Thyroid gland (tissue), 4 donors: ENCODE results near the gene PACS1. TPM values are rescaled to one million over a fixed set of nuclear protein-coding genes. Genes with fewer than 3 reads are reported as not detected.

Experiments used
- DNase-seq, 2 donors: peaks; one replicate each; pipeline ENCODE4 v3.0.0-alpha.2; 2019
- H3K27ac ChIP-seq, 3 donors: fragments of 200-600 bp; sonication (generic); 1 replicate in 2 of 3; 2 replicates in 1 of 3; pipeline ENCODE4 v1.5.1; 2016 to 2019; ENCODE audit warnings: mild to moderate bottlenecking in 1 of 3, moderate library complexity in 1 of 3
- H3K27me3 ChIP-seq: fragments of 200-600 bp; sonication (generic); one replicate; pipeline ENCODE4 v1.5.1; 2019
- H3K36me3 ChIP-seq, 2 donors: fragments of 200-600 bp; sonication (generic); one replicate each; pipeline ENCODE4 v1.5.1; 2016 to 2019
- H3K4me1 ChIP-seq, 2 donors: fragments of 200-600 bp; sonication (generic); one replicate each; pipeline ENCODE4 v1.5.1; 2017 to 2019
- H3K4me3 ChIP-seq, 3 donors: fragments of 200-600 bp; sonication (generic); replicated peaks in 1 of 3; 1 replicate in 2 of 3; 2 replicates in 1 of 3; pipeline ENCODE4 v1.5.1; 2016; ENCODE audit warnings: mild to moderate bottlenecking in 1 of 3
- H3K9me3 ChIP-seq: fragments of 200-600 bp; sonication (generic); one replicate; pipeline ENCODE4 v1.5.1; 2017
- CTCF ChIP-seq, 6 experiments: fragments of 200-600 bp in 3 of 6; fragments of 450-650 bp in 3 of 6; sonication (generic) in 3 of 6; IDR thresholded peaks; one replicate each; pipeline ENCODE4 v1.5.1; 2016 to 2019; ENCODE audit warnings: antibody characterized with exemption in 6 of 6, mild to moderate bottlenecking in 2 of 6, inconsistent platforms in 1 of 6, moderate library complexity in 1 of 6
- POLR2A ChIP-seq, 2 donors: fragments of 450-650 bp; IDR thresholded peaks; one replicate each; pipeline ENCODE4 v1.6.1; 2017; ENCODE audit warnings: antibody characterized with exemption in 2 of 2, mild to moderate bottlenecking in 2 of 2, moderate library complexity in 1 of 2
- WGBS, 2 donors: methylation state at CpG; one replicate each; pipeline ENCODE4 v1.1.5; 2017; 5-methylcytosine and 5-hydroxymethylcytosine counted together
- intact Hi-C: fragments of 100-400 bp; cut with DNase I; formaldehyde crosslinking; loops from one replicate; pipeline ENCODE4 v1.15.1; 2023
- total RNA-seq, 4 donors: library from RNA; depleted of rRNA; stranded (reverse); fragments of >200 nt; gene quantifications; one replicate each; pipeline ENCODE4 v1.2.3, GENCODE V29; 2016

The PACS1 gene
- total RNA-seq, 4 donors from 2014 or later = 39.6 to 67.7 (median 59.7) TPM

- DNase-seq = no peak
- WGBS, 2 donors = 96 to 97% methylated on average over 6 of the region's 6 CpGs
- peaks cover 26 to 52% of the 10 kb centered on the region in 2 donors for H3K36me3 ChIP-seq
- no peaks in the 10 kb centered on the region for H3K4me1 ChIP-seq
- intact Hi-C loops = loop anchor here (10.0 kb wide), 1 partner anchor 142 kb away; the partner anchor contains the start of gene PACS1
- no peaks in the 10 kb centered on the region for H3K27me3 ChIP-seq
- no peak overlapping the region for H3K27ac ChIP-seq
- no peaks in the 10 kb centered on the region for H3K9me3 ChIP-seq
- H3K4me3 ChIP-seq = no peak overlapping the region
- TF ChIP-seq POLR2A (IDR thresholded peaks at IDR 0.05) (no peak), CTCF (IDR thresholded peaks at IDR 0.05) (no peak)
These were observed 146.8 kb downstream of the PACS1 start for GRCh38 chr11:66216911-66217310.

- Histone ChIP-seq H3K9me3 (no peaks in the 10 kb centered on the region), H3K27me3 (no peaks in the 10 kb centered on the region), H3K27ac (no peak overlapping the region), H3K4me1 (no peaks in the 10 kb centered on the region), H3K4me3 (no peak overlapping the region), H3K36me3 (peaks cover 26 to 50% of the 10 kb centered on the region in 2 donors)
- TF ChIP-seq CTCF (IDR thresholded peaks at IDR 0.05) = no peak
- TF ChIP-seq POLR2A (IDR thresholded peaks at IDR 0.05) = no peak
- intact Hi-C loops = loop anchor here (10.0 kb wide), 1 partner anchor 143 kb away; the partner anchor contains the start of gene PACS1
- DNase-seq = no peak
- 92 to 93% methylated on average over 6 of the region's 6 CpGs for WGBS, 2 donors
These were observed 148.0 kb downstream of the PACS1 start for GRCh38 chr11:66218036-66218435.

GRCh38 chr11:66218846-66219620 lies 149.0 kb downstream of the PACS1 start:
- no peaks in the 10 kb centered on the region for H3K9me3 ChIP-seq
- H3K27me3 ChIP-seq = no peaks in the 10 kb centered on the region
- no peak for DNase-seq
- intact Hi-C loops = loop anchor here (10.0 kb wide), 1 partner anchor 144 kb away; the partner anchor contains the start of gene PACS1
- TF ChIP-seq CTCF (IDR thresholded peaks at IDR 0.05) (no peak), POLR2A (IDR thresholded peaks at IDR 0.05) (no peak)
- WGBS, 2 donors = 95 to 96% methylated on average over 17 to 18 of the region's 18 CpGs
- H3K27ac ChIP-seq = no peak overlapping the region
- no peaks in the 10 kb centered on the region for H3K4me1 ChIP-seq
- H3K36me3 ChIP-seq = peaks cover 22 to 47% of the 10 kb centered on the region in 2 donors
- H3K4me3 ChIP-seq = no peak overlapping the region

GRCh38 chr11:66219846-66220565 lies 149.9 kb downstream of the PACS1 start:
- H3K4me1 ChIP-seq = no peaks in the 10 kb centered on the region
- no peaks in the 10 kb centered on the region for H3K9me3 ChIP-seq
- DNase-seq = no peak
- H3K27me3 ChIP-seq = no peaks in the 10 kb centered on the region
- no peak overlapping the region for H3K4me3 ChIP-seq
- 91 to 93% methylated on average over 18 to 19 of the region's 19 CpGs for WGBS, 2 donors
- no peak overlapping the region for H3K27ac ChIP-seq
- peaks cover 22 to 46% of the 10 kb centered on the region in 2 donors for H3K36me3 ChIP-seq
- intact Hi-C loops = loop anchor here (10.0 kb wide), 1 partner anchor 145 kb away; the partner anchor contains the start of gene PACS1
- TF ChIP-seq CTCF (IDR thresholded peaks at IDR 0.05) (no peak), POLR2A (IDR thresholded peaks at IDR 0.05) (no peak)

GRCh38 chr11:66220566-66220935 lies 150.5 kb downstream of the PACS1 start:
- H3K36me3 ChIP-seq = peaks cover 22 to 45% of the 10 kb centered on the region in 2 donors
- no peak for DNase-seq
- intact Hi-C loops = no loop called here
- WGBS, 2 donors = 94 to 95% methylated on average over 6 of the region's 6 CpGs
- no peak overlapping the region for H3K27ac ChIP-seq
- no peaks in the 10 kb centered on the region for H3K9me3 ChIP-seq
- no peak overlapping the region for H3K4me3 ChIP-seq
- H3K4me1 ChIP-seq = no peaks in the 10 kb centered on the region
- no peak for TF ChIP-seq POLR2A (IDR thresholded peaks at IDR 0.05)
- no peak for TF ChIP-seq CTCF (IDR thresholded peaks at IDR 0.05)
- H3K27me3 ChIP-seq = no peaks in the 10 kb centered on the region
